Measurements from ENCODE around the gene ACVR1.
"Not testable (repeated sequence)": the region's sequence is repeated elsewhere in the genome, so short reads cannot be mapped to it uniquely, and the experiment has no call there.

ACVR1 gene

DNA sequence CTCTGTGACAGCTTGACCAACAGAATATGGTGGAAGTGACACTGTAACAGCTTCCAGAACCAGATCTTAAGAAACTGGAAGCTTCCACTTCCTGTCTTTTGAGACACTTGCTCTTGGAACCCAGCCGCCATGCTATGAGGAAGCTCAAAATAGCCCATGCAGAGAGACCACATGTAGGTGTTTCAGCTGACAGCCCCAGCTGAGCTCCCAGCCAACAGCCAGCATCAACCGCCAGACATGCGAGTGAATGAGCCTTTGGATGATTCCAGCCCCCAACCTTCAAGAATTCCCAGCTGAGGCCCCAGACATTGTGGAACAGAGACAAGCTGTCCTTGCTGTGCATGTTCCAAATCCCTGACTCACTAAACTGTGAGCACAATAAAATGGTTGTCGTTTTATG lies 27.9 kb downstream of the ACVR1 start:
- DNase-seq = no peak

DNA sequence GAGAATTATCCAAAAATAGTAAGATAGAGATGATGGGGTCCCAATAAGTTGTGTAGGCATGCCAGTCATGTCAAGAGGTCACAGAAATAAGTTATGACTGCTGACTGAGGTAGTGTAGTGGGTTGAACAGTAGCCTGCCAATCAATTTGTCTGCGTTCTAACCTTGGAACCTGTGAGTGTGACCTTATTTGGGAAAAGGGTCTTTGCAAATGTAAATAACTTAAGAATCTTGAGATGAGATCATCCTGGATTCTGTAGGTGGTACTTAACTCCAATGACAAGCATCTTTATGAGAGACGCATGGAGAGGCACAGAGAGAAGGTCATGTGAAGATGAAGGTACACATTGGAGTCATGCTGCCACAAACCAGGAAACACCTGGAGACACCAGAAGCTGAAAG lies 31.0 kb downstream of the ACVR1 start:
- no peak for DNase-seq

DNA sequence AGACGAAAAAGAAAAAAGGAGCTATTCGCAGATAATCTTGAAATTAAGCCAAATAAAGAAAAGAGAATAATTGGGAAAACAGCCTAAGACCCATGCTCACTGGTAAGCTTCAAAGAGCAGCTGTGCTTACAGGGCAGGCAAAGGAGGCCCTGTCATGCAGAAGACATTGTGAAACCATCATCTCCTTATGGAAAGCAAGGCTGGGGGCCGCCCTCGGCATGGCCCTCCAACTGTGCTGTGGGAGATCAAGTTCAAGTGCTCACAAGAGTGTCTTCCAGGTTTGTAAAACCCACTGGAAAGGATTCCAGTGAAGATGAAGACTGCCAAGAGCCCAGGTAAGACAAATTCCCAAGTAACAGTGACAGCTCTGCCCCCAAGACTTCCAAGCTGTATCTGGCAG lies 32.2 kb downstream of the ACVR1 start:
- no peak for DNase-seq

DNA sequence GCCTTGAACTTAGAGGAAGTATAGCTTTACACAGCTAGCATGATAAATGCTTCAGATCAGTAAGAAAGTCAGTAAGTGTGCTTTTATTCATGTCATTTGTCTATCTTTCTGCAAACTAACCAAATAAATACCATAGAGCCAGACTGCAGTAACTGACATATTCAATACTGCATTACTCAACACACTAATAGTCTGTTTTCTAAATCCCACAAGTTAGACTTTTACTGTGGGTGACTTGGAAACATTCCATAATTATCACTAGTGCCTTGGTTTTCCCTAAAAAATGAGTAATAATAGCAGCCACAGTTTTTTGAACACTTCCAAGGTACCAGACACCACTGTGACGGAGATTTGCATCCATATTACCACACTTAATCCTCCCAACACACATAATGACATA lies 33.0 kb downstream of the ACVR1 start:
- no peak for DNase-seq

DNA sequence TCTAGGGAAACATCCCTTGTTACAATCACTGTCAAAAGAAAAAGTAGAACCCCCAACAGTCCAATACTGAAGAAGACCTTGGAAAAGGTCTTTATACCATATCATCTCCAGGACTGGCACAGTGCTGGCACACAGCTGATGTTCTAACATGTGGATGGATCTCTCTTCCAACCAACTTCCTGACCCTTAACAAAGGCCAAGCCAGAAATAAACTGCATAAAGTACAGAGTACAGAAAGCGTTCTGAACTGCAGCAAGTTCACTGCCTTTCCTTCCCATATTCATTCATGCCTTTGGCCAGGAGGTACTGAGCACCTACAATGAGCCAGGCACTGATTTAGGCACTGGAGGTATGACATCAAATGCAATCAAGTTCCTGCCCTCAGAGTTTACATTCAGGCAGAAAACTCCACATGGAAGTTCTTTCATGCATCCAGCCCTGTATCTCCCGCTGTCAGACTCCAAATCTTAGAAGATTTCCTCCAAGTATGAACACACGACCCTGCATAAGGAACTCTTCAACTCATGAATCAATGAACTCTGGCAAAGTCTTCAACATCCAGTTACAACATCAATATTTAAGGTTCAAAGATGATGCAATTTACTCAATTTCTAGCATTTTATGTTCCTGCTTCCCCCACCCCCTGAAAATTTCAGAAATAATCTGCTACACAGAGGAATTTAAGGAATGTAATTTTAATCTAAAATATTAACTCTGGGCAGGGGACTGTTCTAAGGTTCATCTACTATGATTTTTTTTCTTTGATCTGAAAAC lies 33.8 kb downstream of the ACVR1 start:
- no peak for DNase-seq

DNA sequence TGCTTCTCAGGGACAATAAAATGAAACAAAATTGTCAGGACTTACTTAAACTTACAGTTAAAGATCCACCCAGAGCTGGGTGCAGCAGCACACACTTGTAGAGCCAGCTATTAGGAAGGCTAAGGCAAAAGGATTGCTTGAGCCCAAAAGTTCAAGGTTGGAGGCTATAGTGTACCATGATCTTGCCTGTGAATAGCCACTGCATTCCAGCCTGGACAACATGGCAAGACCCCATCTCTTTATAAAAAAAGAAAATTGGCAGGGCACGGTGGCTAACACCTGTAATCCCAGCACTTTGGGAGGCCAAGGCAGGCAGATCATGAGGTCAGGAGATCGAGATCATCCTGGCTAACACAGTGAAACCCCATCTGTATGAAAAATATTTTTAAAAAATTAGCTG lies 34.6 kb downstream of the ACVR1 start:
- no peak for DNase-seq

DNA sequence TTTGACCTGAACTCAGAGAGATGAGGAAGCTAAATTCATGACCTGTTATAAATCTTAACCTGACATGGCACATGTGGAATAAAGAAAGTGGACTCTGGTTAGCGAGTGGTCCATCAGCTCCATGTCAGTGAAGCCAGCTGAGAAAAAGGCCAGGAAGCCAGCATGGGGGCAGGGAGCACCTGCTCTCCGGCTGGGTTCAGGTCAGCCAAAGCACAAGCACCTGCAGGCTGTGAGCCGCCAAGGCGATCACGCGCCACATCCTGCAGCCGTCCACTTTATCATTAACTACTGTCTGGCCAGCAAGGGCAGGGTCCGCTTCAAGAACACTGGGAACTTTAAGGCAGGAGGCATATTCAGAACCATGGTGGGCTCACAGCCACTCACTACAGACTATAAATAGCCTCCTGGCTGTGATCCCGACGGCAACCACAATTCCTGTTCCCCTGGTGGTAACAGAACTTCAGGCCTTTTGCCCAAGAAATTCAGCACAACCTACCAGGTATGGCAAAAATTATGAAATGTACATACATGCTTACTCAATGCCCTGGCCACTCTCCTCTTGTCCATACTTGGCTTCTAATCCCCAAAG lies 35.5 kb downstream of the ACVR1 start:
- no peak for DNase-seq

DNA sequence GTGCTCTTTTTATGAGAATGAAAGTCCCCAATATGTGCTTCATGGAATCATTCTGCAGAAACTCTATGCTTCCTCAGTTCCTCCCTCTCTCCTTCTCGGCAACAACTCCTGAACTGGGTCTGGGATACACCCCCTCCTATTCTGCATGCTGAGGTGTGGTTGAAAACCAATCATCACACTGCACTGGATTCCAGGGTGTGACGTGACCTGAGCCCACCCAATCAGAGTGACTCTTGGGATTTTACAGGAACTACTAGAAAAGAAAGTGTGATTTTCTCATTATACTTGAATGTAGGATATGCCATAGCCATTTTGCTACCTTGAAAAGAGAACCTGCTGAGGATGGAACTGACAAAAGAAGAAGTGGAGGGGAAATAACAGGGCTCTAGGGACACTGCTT lies 36.3 kb downstream of the ACVR1 start:
- DNase-seq = no peak

DNA sequence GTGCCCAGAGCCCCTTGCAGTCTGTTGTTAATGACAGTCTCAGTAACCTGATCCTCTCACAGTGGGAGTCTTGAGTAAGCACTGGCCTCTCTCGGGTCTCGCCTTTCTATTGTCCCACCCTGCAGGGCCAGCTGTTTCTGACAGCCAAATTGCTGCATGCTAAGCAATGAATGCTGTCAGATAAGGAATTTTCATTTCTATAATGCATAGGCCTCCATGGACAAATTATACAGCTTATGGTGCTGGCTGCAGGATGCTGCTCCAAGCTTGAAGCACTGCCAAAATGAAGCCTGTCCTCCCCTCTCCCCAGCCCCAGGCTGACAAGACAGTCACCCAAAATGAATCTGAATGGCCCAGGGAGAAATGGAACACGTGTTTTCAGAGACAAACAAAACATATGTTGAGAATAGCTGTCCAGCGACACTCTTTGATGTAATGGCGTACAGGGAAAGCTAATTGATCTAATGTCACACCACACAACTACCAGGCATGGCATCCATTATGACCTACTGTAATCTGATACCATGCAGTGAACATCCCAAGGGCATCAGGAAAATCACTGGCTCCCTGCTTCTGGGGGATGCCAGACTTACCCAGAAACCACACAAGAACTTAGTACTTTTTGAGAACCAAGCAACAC lies 36.8 kb downstream of the ACVR1 start:
- no peak for DNase-seq

DNA sequence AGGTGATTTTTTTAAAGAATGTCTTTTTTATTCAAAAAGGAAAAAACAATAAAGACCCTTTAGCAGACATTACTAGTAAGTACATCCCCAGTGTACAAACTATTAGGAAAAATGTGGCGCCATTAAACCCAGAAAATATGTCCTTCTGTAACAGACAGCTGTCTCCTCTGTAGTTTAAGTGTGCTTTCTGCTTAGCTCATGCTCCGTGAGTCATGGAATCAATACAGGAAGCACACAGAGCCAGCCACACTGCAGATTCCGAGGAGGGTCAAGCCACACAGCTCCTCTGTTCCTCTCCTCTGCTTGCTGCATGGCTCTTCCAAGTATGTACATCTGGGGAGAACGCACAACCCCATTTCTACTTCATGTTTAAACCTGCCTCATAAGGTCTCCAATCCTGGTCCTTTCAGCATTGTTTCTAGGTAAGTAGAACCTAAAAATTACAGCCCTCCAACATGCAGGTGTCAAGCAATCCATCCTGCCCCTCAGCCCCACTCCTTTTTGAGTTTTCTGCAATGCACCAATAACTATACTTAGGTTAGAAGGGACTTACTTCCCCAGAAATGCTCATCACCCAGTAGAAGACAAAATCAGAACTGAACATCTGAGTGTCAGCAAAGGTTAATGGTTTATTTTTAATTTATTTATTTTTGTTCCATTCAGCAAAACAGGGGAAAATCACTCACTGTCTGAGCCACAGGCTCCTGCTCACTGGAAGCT lies 37.5 kb downstream of the ACVR1 start:
- DNase-seq = no peak

DNA sequence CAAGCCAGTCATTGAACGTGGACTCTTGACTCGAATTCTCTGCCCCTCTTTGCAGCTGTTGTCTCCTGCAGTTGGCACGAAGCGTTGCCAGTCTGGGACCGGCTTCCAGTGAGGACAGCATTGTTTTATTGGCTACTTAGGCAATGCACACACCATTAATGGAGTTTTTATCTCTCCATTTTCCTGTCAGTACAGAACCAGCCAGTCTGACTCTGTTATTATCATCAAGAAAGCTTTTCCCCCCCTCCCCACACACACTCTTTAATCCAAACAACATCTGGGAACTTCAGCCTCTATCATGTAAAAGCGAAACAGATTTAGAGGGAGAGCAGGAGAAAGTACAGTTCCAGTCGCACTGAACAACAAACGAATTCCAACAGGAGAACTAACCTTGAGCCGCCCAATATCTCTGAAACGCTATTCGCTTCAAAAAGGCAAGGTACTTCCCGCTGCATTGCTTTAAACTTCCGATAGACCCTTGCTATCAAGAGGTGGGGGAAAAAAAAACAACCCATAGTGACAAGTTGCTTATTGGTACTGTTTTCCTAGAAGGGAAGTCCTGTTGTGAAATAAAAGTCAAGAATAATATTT lies 38.2 kb downstream of the ACVR1 start:
- DNase-seq = no peak

DNA sequence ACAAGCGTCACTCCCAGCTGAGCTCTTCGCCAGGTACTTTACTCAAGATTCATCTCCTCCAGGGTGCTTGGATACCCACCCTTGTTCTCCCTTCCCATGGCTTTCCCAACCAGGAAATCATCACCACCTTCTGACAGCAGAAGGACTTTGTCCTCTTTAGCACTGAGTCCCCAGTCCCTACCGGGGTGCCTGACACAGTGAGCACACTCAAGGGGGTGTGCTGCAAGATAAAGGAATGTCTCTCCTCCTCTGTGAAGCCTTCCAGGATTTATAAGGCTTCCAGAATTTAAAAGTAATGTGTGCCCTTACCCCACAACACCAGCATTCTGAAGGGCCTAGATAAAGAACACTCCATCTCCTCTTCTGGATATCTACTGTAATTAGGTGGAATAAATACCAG lies 39.6 kb downstream of the ACVR1 start:
- no peak for DNase-seq

DNA sequence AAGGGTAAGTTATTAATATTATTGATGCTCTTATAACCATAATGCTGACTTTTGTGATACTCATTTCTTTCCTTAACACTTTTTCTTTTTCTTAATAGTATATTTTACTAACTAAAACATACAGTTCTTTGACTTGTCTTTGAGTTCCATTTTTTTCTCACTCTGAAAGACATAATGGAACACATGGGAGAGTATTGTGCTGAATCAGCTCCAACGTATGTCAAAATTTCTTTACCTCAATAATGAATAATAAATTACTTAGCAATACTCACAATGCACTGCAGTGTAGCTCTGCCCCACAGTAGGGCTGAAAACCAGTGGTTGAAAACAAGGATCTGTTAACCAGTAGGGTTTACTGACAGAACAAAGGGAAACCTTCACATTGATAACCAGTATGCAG lies 40.7 kb downstream of the ACVR1 start:
- DNase-seq = no peak

DNA sequence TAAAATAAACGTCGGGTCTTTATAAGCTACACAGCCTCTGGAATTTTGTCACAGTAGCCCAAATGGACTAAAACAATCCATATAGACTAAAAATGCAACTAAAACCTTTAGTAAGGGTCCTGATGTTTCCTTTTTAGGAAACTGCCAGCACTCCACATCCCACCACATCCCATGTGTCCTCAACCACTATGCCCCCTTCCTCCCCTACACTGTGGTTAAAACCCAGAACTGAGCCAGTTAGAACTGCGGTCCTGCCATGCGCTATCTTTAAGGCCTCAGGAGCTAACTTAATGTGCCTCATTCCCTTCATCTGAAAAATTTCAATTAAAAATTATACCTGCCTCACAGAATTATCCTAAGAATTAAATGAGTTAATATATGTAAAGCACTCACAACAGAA lies 41.1 kb downstream of the ACVR1 start:
- no peak for DNase-seq

DNA sequence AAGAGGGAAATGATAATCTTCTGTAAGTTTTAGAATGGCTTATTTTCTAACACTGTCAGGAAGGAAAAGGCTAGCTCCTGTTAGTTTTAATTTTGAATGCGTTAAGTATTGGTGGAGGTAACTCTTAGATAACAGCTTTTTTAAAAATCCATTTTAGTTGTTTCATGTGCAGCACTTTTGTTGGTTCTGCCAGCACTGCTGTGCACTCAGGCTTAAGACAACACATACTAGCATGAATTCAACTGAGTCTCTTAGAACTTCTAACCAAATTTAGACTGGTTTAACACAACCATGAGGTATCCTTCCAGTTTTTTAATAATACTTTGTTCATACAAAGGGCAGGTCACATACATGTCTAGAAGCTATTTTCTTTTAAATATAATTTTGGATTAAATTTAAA lies 42.4 kb downstream of the ACVR1 start:
- DNase-seq = no peak

DNA sequence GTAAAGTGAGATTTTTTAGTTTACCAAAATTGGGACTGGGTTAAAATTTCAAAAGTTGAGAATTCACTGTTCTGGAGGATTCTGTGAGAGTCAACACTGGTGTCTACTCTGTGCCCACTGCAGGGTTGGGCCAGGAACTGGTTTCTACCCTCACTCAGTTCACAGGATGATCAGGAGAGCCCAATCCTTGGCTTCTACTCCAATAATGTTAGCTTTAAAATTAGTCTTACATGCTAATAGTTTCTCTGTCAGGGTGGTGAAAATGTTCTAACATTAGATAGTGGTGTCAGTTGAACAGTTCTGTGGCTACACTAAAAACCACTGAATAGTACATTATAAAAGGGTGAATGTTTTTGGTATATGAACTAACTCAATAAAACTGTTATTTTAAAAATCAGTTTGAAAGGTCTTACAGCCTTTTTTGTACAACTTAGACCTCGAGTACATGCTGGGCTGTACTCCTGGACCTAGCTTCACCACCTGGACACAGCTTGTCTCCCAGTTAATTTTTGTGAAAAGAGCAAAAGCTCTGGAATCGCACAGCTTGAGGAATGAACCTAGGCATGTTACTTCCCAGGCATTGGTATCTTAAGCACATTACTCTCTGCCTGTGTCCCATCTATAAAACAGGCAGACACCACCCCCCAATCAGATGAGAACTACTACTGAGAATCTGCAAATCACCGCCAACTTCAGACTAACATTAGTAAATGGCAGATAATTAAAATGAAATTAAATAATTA lies 44.4 kb downstream of the ACVR1 start:
- no peak for DNase-seq

DNA sequence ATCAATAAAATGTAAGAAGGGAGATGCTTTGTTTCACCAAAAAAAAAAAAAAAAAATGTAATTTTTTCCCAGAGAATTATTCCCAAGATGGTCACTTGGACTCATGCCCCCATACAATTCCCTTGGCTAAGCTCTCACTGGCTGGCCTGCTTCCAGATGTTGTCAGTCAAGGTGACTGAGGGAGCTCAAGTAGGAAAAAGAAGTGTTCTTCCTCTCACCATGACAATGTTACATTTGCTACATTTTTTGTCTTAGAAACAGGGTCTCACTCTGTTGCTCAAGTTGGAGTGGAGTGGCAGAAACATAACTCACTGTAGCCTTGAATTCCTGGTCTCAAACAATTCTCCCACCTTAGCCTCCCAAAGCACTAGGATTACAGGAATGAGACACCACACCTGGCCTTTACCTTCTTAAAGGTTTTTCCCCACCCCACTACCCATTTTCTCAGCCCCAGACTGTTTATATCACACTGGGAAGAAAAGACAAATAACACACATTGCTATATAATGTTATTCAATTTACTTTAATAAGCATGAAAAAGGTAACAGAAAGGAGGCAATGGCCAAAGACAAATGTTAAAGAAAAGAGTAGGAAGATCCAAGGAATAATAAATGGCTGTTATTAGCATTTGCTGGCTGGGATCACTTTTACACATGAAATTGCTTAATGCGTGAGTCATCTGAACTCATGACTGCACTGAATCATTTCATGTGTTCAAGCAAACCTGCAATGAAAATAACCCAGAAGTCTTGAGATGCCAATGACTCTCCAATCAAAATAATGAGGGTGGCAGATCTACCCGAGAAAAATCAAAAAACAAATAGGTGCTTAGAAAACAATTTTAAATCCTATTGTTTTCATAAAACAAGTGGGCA lies 45.2 kb downstream of the ACVR1 start:
- no peak for DNase-seq

DNA sequence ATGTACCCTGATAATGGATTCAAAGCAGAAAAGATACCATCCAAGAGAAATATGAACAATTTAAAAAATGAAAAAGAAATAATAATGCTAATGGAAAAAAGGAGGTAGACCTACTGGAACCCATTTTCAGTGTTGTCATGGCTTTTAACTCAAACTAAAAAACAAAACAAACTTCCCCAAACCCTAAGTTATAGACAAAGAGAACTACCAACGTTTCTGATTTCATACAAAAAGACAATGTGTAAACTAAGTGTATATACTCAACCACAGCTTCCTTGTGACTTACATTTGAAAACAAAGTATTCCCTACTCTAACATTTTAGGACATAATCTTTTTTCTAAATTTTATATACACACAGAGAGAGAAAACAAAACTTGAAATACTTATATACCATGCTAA lies 45.9 kb downstream of the ACVR1 start:
- no peak for DNase-seq

DNA sequence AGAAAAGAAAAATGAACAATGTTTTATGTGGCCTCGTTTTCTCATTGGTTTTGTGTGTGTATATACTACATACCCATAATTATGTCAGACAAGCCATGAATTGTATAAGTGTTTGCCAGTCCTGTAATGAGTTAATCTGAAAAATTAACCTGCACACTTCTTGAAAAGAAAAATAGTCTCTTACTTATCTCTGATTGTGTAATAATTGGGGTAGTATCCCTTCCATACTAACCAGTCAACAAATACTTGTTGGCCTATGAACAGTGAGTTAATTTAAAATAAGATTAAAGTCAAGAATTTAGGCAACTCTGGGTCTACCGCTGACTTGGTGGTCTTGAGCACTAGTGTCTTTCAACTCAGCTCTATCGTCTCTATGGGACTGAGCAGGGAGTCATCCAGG lies 48.8 kb downstream of the ACVR1 start:
- no peak for DNase-seq

DNA sequence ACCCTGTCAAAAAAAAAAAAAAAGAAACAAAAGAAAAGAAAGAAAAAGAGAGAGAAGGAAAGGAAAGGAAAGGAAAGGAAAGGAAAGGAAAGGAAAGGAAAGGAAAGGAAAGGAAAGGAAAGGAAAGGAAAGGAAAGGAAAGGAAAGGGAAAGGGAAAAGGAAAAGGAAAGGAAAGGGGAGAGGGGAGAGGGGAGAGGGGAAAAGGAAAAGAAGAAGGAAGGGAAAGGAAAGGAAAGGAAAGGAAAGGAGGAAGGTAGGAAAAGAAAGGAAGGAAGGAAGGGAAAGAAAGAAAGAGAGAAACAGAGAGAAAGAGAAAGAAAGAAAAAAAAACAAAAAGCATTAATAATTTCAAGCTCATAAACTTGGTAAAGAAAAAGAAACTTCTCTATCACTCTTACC lies 49.5 kb downstream of the ACVR1 start:
- not testable (repeated sequence) for DNase-seq

DNA sequence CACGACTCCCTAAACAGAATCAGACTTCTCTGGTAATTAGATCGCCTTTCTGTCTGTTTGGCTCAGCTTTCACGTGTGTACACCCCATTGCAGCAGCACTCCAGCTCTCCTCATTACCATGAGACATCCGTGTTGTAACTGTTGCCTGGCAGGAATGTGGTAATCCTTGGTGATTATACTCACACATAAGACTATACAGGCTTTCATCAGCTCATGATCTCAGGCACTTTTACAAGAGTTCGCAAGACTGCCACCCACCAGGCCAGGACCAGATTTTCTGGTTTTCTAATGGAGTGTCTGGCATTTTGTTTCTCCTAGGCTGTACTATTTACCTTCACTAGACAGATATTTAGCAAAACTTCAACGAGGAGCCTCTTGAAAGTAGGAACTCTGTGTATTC lies 50.2 kb downstream of the ACVR1 start:
- DNase-seq = no peak

DNA sequence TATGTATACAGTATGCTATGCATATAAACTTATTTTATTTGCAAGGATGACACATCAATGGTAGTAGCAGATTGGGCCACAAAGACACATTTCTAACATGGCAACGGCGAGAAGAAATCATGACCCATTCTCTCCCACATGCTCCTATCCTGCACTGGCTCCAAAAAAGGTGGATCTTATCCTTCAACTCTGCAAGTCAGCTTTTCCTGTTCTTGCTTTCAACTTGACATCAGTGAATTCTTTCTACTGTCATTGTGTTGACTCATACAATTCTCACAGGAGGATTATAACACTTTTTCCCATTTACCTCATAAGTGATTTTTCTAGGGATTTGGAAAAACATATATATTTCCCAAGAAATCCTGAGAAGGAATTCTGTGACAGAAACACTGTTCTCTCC lies 53.1 kb downstream of the ACVR1 start:
- DNase-seq = no peak

Measured in CD4-positive, alpha-beta T cell treated with Interleukin-17A for 1 hour (primary cell).